PC-9 (cell line): Measurements from ENCODE around the gene TK2.

Source experiments
- CTCF ChIP-seq: fragments of 200-600 bp; sonication (generic); conservative IDR thresholded peaks from 2 replicates; pipeline ENCODE4 v1.6.1; 2017; ENCODE audit warnings: mixed run types, antibody characterized with exemption, mild to moderate bottlenecking, moderate library complexity
- EZH2 ChIP-seq: fragments of 200-600 bp; sonication (generic); IDR thresholded peaks from 2 replicates; pipeline ENCODE4 v1.8.0; 2017; ENCODE audit warnings: antibody characterized with exemption, low read depth

GRCh38 chr16:66539623-66540469 lies 10.1 kb downstream of the TK2 start:
- no peak for TF ChIP-seq CTCF
- no peak for TF ChIP-seq EZH2
